ENCODE results near the gene BLACAT1.

BLACAT1 gene

GRCh38 chr1:205455581-205456382, at the start of gene BLACAT1:
Gene BLACAT1 (minus strand): TSS chr1:205456045.
- DNase-seq (ENCODE audit: low read depth) = no peak

GRCh38 chr1:205505076-205505729, 49.4 kb upstream of the BLACAT1 start:
- no peak for DNase-seq (ENCODE audit: low read depth)

GRCh38 chr1:205504311-205505075, 48.6 kb upstream of the BLACAT1 start, which contains the start of gene CDK18:
Gene CDK18 (plus strand): TSS chr1:205504669. CDS start chr1:205523168, 18,499 bp downstream.
- no peak for DNase-seq (ENCODE audit: low read depth)

GRCh38 chr1:205502992-205503391, 47.1 kb upstream of the BLACAT1 start:
- no peak for DNase-seq (ENCODE audit: low read depth)

- no peak for DNase-seq (ENCODE audit: low read depth)
Observed at GRCh38 chr1:205502111-205502810, 46.4 kb upstream of the BLACAT1 start.

GRCh38 chr1:205500240-205501233, 44.7 kb upstream of the BLACAT1 start:
- no peak for DNase-seq (ENCODE audit: low read depth)

- no peak for DNase-seq (ENCODE audit: low read depth)
Observed at GRCh38 chr1:205499789-205500188, 43.9 kb upstream of the BLACAT1 start.

- DNase-seq (ENCODE audit: low read depth) = no peak
Observed at GRCh38 chr1:205497351-205497750, 41.5 kb upstream of the BLACAT1 start.

GRCh38 chr1:205496661-205497060, 40.8 kb upstream of the BLACAT1 start:
- DNase-seq (ENCODE audit: low read depth) = no peak

GRCh38 chr1:205495237-205495823, 39.5 kb upstream of the BLACAT1 start:
- no peak for DNase-seq (ENCODE audit: low read depth)

GRCh38 chr1:205494115-205494514, 38.3 kb upstream of the BLACAT1 start:
- DNase-seq (ENCODE audit: low read depth) = no peak

GRCh38 chr1:205493241-205494085, 37.6 kb upstream of the BLACAT1 start:
- DNase-seq (ENCODE audit: low read depth) = no peak

- no peak for DNase-seq (ENCODE audit: low read depth)
Observed at GRCh38 chr1:205492774-205493173, 36.9 kb upstream of the BLACAT1 start.

- no peak for DNase-seq (ENCODE audit: low read depth)
Observed at GRCh38 chr1:205492201-205492667, 36.4 kb upstream of the BLACAT1 start.

GRCh38 chr1:205491794-205492193, 35.9 kb upstream of the BLACAT1 start:
- DNase-seq (ENCODE audit: low read depth) = no peak

- DNase-seq (ENCODE audit: low read depth) = no peak
Observed at GRCh38 chr1:205488074-205488723, 32.4 kb upstream of the BLACAT1 start.

- no peak for DNase-seq (ENCODE audit: low read depth)
Observed at GRCh38 chr1:205486258-205486657, 30.4 kb upstream of the BLACAT1 start.

Data from activated T-helper 1 cell treated with Interleukin-2 at 50 U/mL for 16 hours (primary cell).